PC-3 (cell line): ENCODE data around the gene RELL2.

Source experiments
- EZH2phosphoT487 ChIP-seq: fragments of 300-600 bp; sonication (generic); IDR thresholded peaks from 2 replicates; pipeline ENCODE4 v1.6.1; 2018; ENCODE audit warnings: mild to moderate bottlenecking, antibody characterized with exemption, low read length, borderline replicate concordance
- TF ChIP-seq, protein P1 (sequence below): fragments of 300-600 bp; sonication (generic); conservative IDR thresholded peaks from 2 replicates; pipeline ENCODE4 v1.5.1; 2017; ENCODE audit warnings: antibody characterized with exemption, low read depth, mild to moderate bottlenecking, low read length

DNA sequence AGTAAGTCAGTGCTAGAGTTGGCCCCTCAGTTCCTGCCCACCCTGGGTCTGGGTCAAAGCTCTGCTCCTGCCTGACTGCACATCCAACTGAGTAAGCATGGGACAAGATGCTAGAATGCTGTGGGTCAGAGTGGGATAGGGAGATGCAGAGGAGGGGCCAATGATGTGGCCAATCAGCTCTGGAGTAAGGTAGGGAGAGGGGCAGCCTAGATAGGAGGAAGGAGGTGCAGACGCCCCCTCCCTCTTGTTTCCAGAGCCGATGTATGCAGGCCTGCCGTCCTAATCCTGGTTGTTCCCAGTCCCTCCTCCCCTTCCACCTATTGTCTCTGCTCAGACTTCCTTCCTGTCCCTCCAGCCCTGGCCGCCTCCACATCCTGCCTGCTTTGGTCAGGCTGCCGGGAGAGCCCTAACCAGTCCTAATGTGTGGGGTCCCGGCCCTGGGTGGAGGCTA lies 44.0 kb downstream of the RELL2 start:
- TF ChIP-seq, protein P1, sequence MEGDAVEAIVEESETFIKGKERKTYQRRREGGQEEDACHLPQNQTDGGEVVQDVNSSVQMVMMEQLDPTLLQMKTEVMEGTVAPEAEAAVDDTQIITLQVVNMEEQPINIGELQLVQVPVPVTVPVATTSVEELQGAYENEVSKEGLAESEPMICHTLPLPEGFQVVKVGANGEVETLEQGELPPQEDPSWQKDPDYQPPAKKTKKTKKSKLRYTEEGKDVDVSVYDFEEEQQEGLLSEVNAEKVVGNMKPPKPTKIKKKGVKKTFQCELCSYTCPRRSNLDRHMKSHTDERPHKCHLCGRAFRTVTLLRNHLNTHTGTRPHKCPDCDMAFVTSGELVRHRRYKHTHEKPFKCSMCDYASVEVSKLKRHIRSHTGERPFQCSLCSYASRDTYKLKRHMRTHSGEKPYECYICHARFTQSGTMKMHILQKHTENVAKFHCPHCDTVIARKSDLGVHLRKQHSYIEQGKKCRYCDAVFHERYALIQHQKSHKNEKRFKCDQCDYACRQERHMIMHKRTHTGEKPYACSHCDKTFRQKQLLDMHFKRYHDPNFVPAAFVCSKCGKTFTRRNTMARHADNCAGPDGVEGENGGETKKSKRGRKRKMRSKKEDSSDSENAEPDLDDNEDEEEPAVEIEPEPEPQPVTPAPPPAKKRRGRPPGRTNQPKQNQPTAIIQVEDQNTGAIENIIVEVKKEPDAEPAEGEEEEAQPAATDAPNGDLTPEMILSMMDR = no peak
- no peak for TF ChIP-seq EZH2phosphoT487
